HFFc6 (cell line): ENCODE measurements around the gene PLEKHG4B. TPM values are rescaled to one million over a fixed set of nuclear protein-coding genes. Genes with fewer than 3 reads are reported as not detected.
"Not testable (repeated sequence)": the region's sequence is repeated elsewhere in the genome, so short reads cannot be mapped to it uniquely, and the experiment has no call there.

ENCODE experiments used
- DNase-seq: peaks from one replicate; pipeline ENCODE4 v3.0.0-alpha.2; 2018
- H3K27ac Mint-ChIP-seq: 2 replicates; pipeline ENCODE4 v1.8.0; 2020; ENCODE audit warnings: mild to moderate bottlenecking, mixed read lengths
- H3K27me3 Mint-ChIP-seq: 2 replicates; pipeline ENCODE4 v1.8.0; 2021; ENCODE audit warnings: mild to moderate bottlenecking, moderate library complexity, mixed read lengths; ENCODE audit not compliant: insufficient read depth
- H3K36me3 Mint-ChIP-seq: 2 replicates; pipeline ENCODE4 v1.8.0; 2021; ENCODE audit warnings: low read depth, mixed read lengths
- H3K4me1 Mint-ChIP-seq: 2 replicates; pipeline ENCODE4 v1.8.0; 2020; ENCODE audit warnings: low read depth, mixed read lengths
- H3K4me3 Mint-ChIP-seq: 2 replicates; pipeline ENCODE4 v1.8.0; 2020; ENCODE audit warnings: mild to moderate bottlenecking, moderate library complexity, mixed read lengths
- H3K9me3 Mint-ChIP-seq: 2 replicates; pipeline ENCODE4 v1.8.0; 2020; ENCODE audit warnings: mild to moderate bottlenecking, mixed read lengths
- CTCF ChIP-seq: fragments of 200-600 bp; sonication (generic); IDR thresholded peaks from 2 replicates; pipeline ENCODE4 v1.5.0; 2021; ENCODE audit warnings: antibody characterized with exemption, mild to moderate bottlenecking
- total RNA-seq, 6 experiments: library from RNA; stranded (reverse); fragmentation: NEBNext Ultra II Directional; extraction: Animal tissue kit (Norgen Biotek cat#: 25700); gene quantifications; 2 replicates in 1 of 6; 3 replicates in 5 of 6; pipeline ENCODE4 v1.2.3, GENCODE V29; 2021

PLEKHG4B gene
- total RNA-seq, 6 experiments from 2014 or later = 0.66 to 4.3 (median 3.9) TPM

GRCh38 chr5:56561-57290 is 35.2 kb upstream of the PLEKHG4B start:
- peaks cover 27% of the 10 kb centered on the region for H3K27me3 Mint-ChIP-seq
- no peak overlapping the region for H3K27ac Mint-ChIP-seq
- H3K9me3 Mint-ChIP-seq = no peaks in the 10 kb centered on the region; the same call in 1 of the 2 replicates
- H3K36me3 Mint-ChIP-seq = no peaks in the 10 kb centered on the region
- no peak overlapping the region for H3K4me3 Mint-ChIP-seq
- no peaks in the 10 kb centered on the region for H3K4me1 Mint-ChIP-seq
- no peak for TF ChIP-seq CTCF
- DNase-seq = peak; percentile 14

DNA sequence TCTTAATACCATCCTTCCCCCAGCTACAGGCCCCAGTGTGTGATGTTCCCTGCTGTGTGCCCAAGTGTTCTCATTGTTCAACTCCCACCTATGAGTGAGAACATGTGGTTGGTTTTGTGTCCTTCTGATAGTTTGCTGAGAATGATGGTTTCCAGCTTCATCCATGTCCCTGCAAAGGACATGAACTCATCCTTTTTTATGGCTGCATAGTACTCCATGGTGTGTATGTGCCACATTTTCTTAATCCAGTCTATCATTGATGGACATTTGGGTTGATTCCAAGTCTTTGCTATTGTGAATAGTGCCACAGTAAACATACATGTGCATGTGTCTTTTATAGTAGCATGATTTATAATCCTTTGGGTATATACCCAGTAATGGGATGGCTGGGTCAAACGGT is 31.7 kb upstream of the PLEKHG4B start:
- H3K36me3 Mint-ChIP-seq, H3K27ac Mint-ChIP-seq, DNase-seq, H3K4me1 Mint-ChIP-seq, H3K9me3 Mint-ChIP-seq, H3K4me3 Mint-ChIP-seq: not testable (repeated sequence)
- peaks cover 24% of the 10 kb centered on the region for H3K27me3 Mint-ChIP-seq

DNA sequence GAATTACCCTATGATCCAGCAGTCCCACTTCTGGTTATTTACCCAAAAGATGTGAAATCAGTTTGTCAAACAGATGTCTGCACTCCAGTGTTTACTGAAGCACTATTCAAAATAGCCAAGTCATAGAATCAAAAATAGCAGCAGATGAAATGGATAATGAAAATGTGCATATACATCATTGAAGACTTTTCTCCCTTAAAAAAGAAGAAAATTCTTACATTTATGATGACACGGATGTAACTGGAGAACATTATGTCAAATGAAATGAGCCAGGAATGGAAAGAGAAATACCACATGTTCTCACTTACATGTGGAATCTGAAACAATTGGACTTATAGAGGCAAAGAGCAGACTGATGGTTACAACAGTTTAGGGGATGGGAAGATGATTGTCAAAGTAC is 21.5 kb upstream of the PLEKHG4B start:
- H3K4me1 Mint-ChIP-seq = no peaks in the 10 kb centered on the region

GRCh38 chr5:72316-73180 is 19.4 kb upstream of the PLEKHG4B start:
- peaks cover 50% of the 10 kb centered on the region for H3K27me3 Mint-ChIP-seq
- H3K36me3 Mint-ChIP-seq, H3K27ac Mint-ChIP-seq, H3K9me3 Mint-ChIP-seq, H3K4me1 Mint-ChIP-seq, DNase-seq, H3K4me3 Mint-ChIP-seq: not testable (repeated sequence)

More for the DNA sequence above, 21.5 kb upstream of the PLEKHG4B start:
- DNase-seq = no peak
- H3K9me3 Mint-ChIP-seq = no peaks in the 10 kb centered on the region; the same call in 1 of the 2 replicates
- no peak overlapping the region for H3K4me3 Mint-ChIP-seq
- H3K27me3 Mint-ChIP-seq = peaks cover 57% of the 10 kb centered on the region
- TF ChIP-seq CTCF = no peak
- no peak overlapping the region for H3K27ac Mint-ChIP-seq
- no peaks in the 10 kb centered on the region for H3K36me3 Mint-ChIP-seq

GRCh38 chr5:73181-73447 is 18.9 kb upstream of the PLEKHG4B start:
- H3K9me3 Mint-ChIP-seq, H3K4me3 Mint-ChIP-seq, H3K36me3 Mint-ChIP-seq, H3K4me1 Mint-ChIP-seq, DNase-seq, H3K27ac Mint-ChIP-seq: not testable (repeated sequence)
- H3K27me3 Mint-ChIP-seq = peaks cover 45% of the 10 kb centered on the region

DNA sequence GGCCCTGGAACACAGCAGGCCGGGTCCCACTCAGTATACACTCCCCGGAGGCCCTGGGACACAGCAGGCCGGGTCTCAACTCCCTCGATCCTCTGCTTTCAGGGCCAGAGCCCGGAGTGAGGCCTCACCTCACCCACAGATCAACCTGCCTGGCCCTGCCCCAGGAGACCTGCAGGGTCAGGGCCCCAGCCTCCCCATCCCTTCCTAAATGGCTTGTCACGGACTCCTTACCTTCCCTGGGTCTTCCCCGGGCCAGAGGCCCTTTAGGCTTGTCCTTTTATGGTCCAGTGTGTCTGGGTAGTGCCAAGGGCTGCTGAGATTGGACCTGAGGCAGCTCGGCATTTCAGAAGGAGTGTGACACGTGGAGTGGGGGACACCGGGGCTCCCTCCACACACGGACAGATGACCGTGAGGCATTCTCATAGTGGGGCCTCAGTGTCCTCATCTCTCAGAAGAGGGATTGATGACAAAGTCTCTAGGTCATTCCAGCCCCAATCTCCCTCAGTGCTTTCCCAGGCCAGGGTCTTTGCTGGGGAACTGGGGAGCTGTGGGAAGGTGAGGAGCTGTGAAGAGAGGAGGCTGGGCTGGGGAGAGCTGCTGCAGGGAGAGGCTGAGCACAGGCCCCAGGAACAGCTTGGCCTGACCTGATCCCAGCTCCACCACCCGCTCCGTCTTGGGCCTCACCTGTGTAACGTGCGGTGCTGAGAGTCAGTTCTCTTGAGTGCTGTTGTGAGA is 18.0 kb upstream of the PLEKHG4B start:
- no peak overlapping the region for H3K27ac Mint-ChIP-seq
- DNase-seq = no peak
- no peaks in the 10 kb centered on the region for H3K36me3 Mint-ChIP-seq
- H3K27me3 Mint-ChIP-seq = peaks cover 39% of the 10 kb centered on the region
- H3K4me1 Mint-ChIP-seq = peaks cover 13% of the 10 kb centered on the region; the same call in 1 of the 2 replicates
- no peaks in the 10 kb centered on the region for H3K9me3 Mint-ChIP-seq
- H3K4me3 Mint-ChIP-seq = no peak overlapping the region
- no peak for TF ChIP-seq CTCF
